ENCODE measurements around the gene AIFM3.

DNA sequence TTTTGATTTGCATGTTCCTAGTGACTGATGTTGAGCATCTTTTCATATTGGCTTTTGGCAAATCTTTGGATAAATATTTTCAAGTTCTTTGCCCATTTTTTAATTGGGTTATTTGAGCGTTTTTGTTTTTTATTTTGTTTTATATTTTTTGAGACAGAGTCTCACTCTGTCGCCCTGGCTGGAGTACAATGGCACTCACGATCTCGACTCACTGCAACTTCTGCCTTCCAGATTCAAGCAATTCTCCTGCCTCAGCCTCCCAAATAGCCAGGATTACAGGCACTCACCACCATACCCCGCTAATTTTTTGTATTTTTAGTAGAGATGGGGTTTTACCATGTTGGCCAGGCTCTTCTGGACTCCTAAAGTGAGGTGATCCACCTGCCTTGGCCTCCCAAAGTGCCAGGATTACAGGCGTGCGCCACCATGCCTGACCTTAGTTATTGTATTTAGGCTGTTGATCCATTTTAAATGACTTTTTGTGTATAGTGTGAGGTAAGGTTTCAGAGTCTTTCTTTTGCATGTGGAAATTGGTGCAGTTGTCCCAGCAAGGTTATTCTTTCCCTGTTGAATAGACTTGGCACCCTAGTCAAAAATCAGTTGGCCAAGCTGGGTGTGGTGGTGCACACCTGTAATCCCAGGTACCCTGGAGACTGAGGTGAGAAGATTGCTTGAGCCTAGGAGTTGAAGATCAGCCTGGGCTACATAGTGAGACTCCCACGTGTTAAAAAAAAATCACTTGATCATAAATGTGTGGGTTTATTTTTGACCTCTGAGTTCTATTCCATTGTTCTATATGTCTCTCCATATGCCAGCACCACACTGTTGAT lies 23.7 kb upstream of the AIFM3 start:
- no peak for TF ChIP-seq CTCF (IDR thresholded peaks at IDR 0.05; ENCODE audit: extremely low read depth in 1 of 2, insufficient read depth in 1 of 2, low read depth in 1 of 2, low read length in 2 of 2)
- TF ChIP-seq, protein P1, sequence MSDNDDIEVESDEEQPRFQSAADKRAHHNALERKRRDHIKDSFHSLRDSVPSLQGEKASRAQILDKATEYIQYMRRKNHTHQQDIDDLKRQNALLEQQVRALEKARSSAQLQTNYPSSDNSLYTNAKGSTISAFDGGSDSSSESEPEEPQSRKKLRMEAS (IDR thresholded peaks at IDR 0.05; ENCODE audit: insufficient read depth, insufficient read length), result no peak

All from endothelial cell of umbilical vein (primary cell).